SK-N-MC (cell line): ENCODE results near the gene MORN5.

ENCODE experiments used
- EZH2 ChIP-seq: fragments of 200-600 bp; sonication (generic); IDR thresholded peaks from one replicate; pipeline ENCODE4 v1.6.1; 2017; ENCODE audit warnings: antibody characterized with exemption
- FOXP2 ChIP-seq: optimal IDR thresholded peaks from 2 replicates; pipeline ENCODE3; 2011; ENCODE audit warnings: mild to moderate bottlenecking, moderate library complexity; ENCODE audit not compliant: insufficient read depth; ENCODE audit errors: extremely low read length, control extremely low read depth
- POLR2AphosphoS5 ChIP-seq: IDR thresholded peaks from 2 replicates; pipeline ENCODE4 v1.6.1; 2012; ENCODE audit warnings: mild to moderate bottlenecking, low read depth, low read length, borderline replicate concordance

- TF ChIP-seq EZH2 (no peak), POLR2AphosphoS5 (no peak), FOXP2 (no peak)
Measured at GRCh38 chr9:122215663-122216062, 56.0 kb downstream of the MORN5 start.
